Choroid plexus epithelial cell (primary cell): ENCODE data around the gene CALHM4.

ENCODE experiments used
- DNase-seq: peaks from one replicate; pipeline ENCODE4 v3.0.0-alpha.2; 2010; ENCODE audit warnings: low read depth
- H3K4me3 ChIP-seq: 2 replicates; pipeline ENCODE4 v1.5.1; 2011; ENCODE audit warnings: low read depth, mild to moderate bottlenecking, control low read depth, low read length, moderate library complexity
- TF ChIP-seq, protein P1 (sequence below): conservative IDR thresholded peaks from 2 replicates; pipeline ENCODE4 v1.5.1; 2011; ENCODE audit warnings: low read depth, mild to moderate bottlenecking, control low read depth, inconsistent platforms, low read length, moderate library complexity

CALHM4 gene

DNA sequence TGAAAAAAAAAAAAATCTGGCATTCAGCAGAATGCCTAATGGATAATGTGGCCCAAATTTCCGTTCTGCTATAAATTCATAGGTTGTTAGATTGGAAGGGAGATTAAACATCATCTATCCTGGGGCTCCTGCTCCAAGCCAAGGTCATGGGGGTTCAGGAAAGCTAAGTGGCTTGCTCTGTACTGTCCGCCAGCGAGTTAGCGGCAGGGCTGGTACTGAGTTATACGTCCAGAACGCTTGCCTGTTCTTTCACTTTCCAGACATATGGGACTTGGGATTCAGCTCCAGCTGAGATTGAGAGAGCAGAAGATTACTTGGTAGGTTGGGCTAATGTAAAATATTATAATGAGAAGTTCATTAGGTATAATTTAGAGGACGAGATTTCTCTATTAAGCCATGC, 18.6 kb downstream of the CALHM4 start:
- TF ChIP-seq, protein P1, sequence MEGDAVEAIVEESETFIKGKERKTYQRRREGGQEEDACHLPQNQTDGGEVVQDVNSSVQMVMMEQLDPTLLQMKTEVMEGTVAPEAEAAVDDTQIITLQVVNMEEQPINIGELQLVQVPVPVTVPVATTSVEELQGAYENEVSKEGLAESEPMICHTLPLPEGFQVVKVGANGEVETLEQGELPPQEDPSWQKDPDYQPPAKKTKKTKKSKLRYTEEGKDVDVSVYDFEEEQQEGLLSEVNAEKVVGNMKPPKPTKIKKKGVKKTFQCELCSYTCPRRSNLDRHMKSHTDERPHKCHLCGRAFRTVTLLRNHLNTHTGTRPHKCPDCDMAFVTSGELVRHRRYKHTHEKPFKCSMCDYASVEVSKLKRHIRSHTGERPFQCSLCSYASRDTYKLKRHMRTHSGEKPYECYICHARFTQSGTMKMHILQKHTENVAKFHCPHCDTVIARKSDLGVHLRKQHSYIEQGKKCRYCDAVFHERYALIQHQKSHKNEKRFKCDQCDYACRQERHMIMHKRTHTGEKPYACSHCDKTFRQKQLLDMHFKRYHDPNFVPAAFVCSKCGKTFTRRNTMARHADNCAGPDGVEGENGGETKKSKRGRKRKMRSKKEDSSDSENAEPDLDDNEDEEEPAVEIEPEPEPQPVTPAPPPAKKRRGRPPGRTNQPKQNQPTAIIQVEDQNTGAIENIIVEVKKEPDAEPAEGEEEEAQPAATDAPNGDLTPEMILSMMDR = no peak
- H3K4me3 ChIP-seq = peak overlapping the region; percentile 98
- peak; percentile 61 for DNase-seq

DNA sequence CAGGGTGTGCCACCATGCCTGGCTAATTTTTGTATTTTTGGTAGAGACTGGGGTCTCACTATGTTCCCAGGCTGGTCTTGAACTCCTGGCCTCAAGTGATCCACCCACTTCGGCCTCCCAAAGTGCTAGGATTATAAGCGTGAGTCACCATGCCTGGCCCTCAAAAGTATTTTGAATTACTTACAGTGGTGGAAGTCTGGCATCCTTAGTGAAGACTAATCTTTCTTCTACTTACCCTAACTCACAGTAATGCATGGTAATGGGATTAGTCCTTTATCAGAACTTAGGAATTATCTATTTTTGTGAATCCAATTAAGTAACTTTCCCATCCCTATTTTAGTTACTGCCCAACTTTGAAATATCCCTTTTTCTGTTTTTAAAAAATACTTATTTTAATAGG, 21.7 kb downstream of the CALHM4 start:
- DNase-seq = no peak
- TF ChIP-seq, protein P1 = no peak
- H3K4me3 ChIP-seq = no peak overlapping the region

DNA sequence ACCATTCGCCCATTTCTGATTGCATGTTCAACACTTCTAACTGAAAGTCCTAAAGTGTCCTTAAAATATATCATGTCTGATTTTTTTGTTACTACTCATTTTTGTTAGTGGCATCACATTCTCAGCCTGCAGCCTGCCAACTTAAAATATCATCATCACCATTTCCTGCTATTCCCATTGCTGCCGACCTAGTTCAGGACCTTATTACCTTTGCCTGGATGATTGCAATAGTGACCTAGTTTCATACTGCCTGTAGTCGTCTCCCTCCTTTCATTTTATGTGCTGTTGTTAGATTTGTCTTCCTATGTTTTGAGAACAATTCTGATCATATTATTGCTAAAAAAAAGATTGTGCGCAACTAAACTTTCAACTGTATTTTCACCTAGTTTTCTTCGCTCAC, 23.9 kb downstream of the CALHM4 start:
- TF ChIP-seq, protein P1 = no peak
- no peak overlapping the region for H3K4me3 ChIP-seq
- no peak for DNase-seq

DNA sequence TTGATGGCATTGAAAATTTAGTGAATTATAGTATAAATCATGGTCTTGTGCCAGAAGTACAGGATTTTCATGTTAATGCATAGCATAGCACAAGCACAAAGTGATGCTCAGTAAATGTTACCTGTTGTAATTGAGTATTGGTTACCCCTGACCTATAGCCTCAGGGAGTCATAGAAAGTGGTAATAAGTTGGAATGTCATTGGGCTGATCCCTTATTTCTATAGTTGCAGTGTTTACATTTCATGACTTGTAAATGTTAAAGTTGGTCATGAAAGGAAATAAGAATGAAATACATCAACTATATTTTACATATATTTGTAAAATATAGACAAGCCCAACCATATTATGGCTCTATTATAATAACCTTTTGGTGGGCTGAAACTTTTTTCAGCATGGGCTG, 24.8 kb downstream of the CALHM4 start:
- no peak for DNase-seq
- H3K4me3 ChIP-seq = no peak overlapping the region
- TF ChIP-seq, protein P1 = no peak

DNA sequence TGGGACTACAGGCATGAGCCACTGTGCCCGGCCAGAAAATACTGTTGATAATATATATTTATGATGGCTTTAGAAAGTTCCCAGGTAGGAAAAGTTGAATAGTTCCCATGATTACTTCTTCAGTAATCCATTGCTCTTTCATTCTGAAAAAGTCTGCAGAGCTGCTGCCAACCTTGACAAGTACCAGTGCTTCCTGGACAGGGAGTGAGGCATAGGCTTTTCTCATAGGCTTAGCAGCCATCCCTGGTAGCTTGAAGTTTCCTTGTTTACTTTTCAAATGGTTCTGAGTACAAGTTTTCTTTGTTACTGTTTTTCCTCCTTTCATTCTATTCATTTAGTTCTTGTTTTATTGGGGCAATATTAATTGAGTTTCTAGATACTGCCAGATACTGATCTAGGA, 25.6 kb downstream of the CALHM4 start:
- no peak overlapping the region for H3K4me3 ChIP-seq
- TF ChIP-seq, protein P1 = no peak
- DNase-seq = no peak

DNA sequence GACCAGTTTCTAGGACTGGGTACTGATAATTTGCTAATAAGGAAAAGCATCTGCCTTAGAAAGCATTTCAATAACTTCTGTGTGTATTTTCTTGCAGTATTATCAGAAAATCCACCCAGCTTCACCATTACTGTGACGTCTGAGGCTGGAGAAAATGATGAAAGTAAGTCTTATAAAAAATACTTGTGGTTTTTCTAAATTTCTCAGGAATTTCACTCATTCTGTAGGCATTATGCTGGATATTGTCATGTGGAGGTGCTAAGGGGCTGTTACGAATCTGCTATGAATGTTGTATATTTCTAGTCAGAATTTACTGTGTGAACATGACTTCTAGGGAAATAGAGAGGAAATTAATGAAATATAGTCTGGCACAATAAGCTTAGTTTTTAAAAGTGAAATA, 26.6 kb downstream of the CALHM4 start:
- peak; percentile 82 for DNase-seq
- TF ChIP-seq, protein P1 = no peak
- no peak overlapping the region for H3K4me3 ChIP-seq

DNA sequence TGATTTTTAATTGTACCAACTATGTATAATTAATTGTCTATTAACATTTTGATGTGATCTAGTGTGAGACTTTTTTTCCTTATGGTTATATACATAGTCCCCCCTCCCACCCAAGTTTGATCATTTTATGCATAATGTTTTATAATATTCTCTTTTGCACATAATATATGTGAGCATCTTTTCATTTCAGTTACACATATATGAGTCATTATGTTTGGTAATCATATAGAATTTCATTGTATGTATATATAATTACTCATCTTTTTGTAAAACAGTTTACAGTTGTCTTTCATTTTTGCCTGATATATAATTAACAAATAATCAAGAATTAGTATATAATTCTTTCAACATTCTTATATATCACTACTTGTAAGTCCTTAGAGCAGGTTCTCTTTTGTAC, 32.7 kb downstream of the CALHM4 start:
- TF ChIP-seq, protein P1 = no peak
- DNase-seq = no peak
- H3K4me3 ChIP-seq = no peak overlapping the region
